ENCODE measurements around the gene NUDT5.

DNA sequence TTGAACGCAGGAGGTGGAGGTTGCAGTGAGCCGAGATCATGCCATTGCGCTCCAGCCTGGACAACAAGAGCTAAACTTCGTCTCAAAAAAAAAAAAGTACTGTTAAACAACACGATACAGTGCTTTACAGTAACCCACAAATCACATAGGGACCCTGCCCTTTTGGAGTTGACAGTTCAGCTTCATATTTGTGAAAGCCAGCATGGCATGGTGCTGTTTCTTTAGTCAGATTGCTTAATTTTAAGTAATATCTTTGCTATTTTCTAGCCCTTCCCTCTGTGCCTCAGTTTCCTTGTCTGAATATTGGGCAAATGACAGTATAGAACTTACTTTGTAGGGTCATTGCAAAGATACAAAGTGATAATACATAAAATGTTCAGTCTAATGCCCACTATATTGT, 5.2 kb upstream of the NUDT5 start:
- TF ChIP-seq CTCF (conservative IDR thresholded peaks at IDR 0.05 in 1 of 2, IDR thresholded peaks at IDR 0.05 in 1 of 2; ENCODE audit: extremely low read depth in 1 of 2, insufficient read depth in 1 of 2, low read depth in 1 of 2, low read length in 2 of 2) (no peak), EZH2 (IDR thresholded peaks at IDR 0.05; ENCODE audit: borderline replicate concordance, low read length) (no peak)
